HepG2 (cell line): ENCODE data around the gene OS9. TPM values are rescaled to one million over a fixed set of nuclear protein-coding genes. Genes with fewer than 3 reads are reported as not detected.
A peak's percentile ranks its signal among the peaks of the same experiment; 100 is the strongest.

ENCODE experiments used
- ATAC-seq: fragments of 200-7000 bp; cut with Tn5 transposase; 3 replicates; pipeline ENCODE4 v1.9.1; 2020; ENCODE audit warnings: mild to moderate bottlenecking, moderate library complexity
- BruUV-seq: library from RNA; stranded (reverse); fragments of 400-500 nt; replicated peaks from 2 replicates; lab custom pipeline; 2021; lab: Mats Ljungman, UMichigan
- CTCF ChIA-PET: fragments of 300-600 bp; formaldehyde crosslinking; extraction: SDS; loops from one replicate; lab custom pipeline; 2021; ENCODE audit warnings: low total read pairs, inconsistent platforms, low intra/inter-chr PET ratio; lab: Yijun Ruan, JAX
- POLR2A ChIA-PET: fragments of 350-600 bp; sonication (Branson Sonifier 250); formaldehyde crosslinking; loops from one replicate; lab custom pipeline; 2020; ENCODE audit warnings: antibody characterized with exemption, inconsistent platforms; lab: Yijun Ruan, JAX
- DNase-seq: peaks from one replicate; pipeline ENCODE4 v3.0.0-alpha.2; 2015; ENCODE audit warnings: low spot score
- FAIRE-seq: peaks from 3 replicates; lab custom pipeline; 2011; peaks lifted over from hg19 to GRCh38; lab: Jason Lieb, UNC
- H2AFZ ChIP-seq: one replicate; pipeline ENCODE4 v1.6.1; 2011; ENCODE audit warnings: low read length, inconsistent platforms
- H3K27ac ChIP-seq: fragments of 300-600 bp; 3 replicates; pipeline ENCODE4 v1.8.0; 2011; ENCODE audit warnings: mixed run types, mild to moderate bottlenecking, mixed read lengths, low read length, inconsistent platforms; ENCODE audit not compliant: insufficient read depth; ENCODE audit errors: extremely low read length
- H3K27me3 ChIP-seq, 2 experiments: fragments of 200-600 bp in 1 of 2; 2 replicates in 1 of 2; 3 replicates in 1 of 2; pipeline versions ENCODE4 v1.6.0 to v1.8.0; 2011; ENCODE audit warnings: low read length in 2 of 2, mild to moderate bottlenecking in 2 of 2, moderate library complexity in 2 of 2, inconsistent platforms in 1 of 2; ENCODE audit not compliant: insufficient read depth in 2 of 2, control insufficient read depth in 1 of 2
- H3K36me3 ChIP-seq, 2 experiments: fragments of 200-600 bp in 1 of 2; replicated peaks in 1 of 2; 2 replicates in 1 of 2; 3 replicates in 1 of 2; pipeline versions ENCODE4 v1.5.1 to v1.8.0; 2011; ENCODE audit warnings: low read length in 2 of 2, inconsistent platforms in 1 of 2; ENCODE audit not compliant: insufficient read depth in 2 of 2, control insufficient read depth in 1 of 2
- H3K4me1 ChIP-seq: 2 replicates; pipeline ENCODE4 v1.5.1; 2012; ENCODE audit warnings: low read length, inconsistent platforms; ENCODE audit not compliant: insufficient read depth
- H3K4me2 ChIP-seq: 2 replicates; pipeline ENCODE4 v1.6.0; 2011; ENCODE audit warnings: low read depth, low read length, inconsistent platforms
- H3K4me3 ChIP-seq, 3 experiments: fragments of 200-600 bp in 1 of 3; sonication (generic), shearing (Covaris generic) in 1 of 3; replicated peaks in 1 of 3; 2 replicates each; pipeline ENCODE4 v1.5.1; 2011 to 2016; ENCODE audit warnings: low read length in 3 of 3, inconsistent platforms in 2 of 3, low read depth in 2 of 3, mild to moderate bottlenecking in 2 of 3, control low read depth in 1 of 3, mixed read lengths in 1 of 3; ENCODE audit not compliant: insufficient read depth in 1 of 3
- H3K79me2 ChIP-seq: one replicate; pipeline ENCODE4 v1.6.1; 2011; ENCODE audit warnings: low read length, inconsistent platforms; ENCODE audit not compliant: insufficient read depth
- H3K9ac ChIP-seq: 2 replicates; pipeline ENCODE4 v1.6.0; 2011; ENCODE audit warnings: mild to moderate bottlenecking, low read depth, low read length, inconsistent platforms; ENCODE audit not compliant: insufficient read depth
- H3K9me3 ChIP-seq: 2 replicates; pipeline ENCODE4 v1.5.1; 2012; ENCODE audit warnings: mild to moderate bottlenecking, low read length
- H4K20me1 ChIP-seq: 2 replicates; pipeline ENCODE4 v1.6.0; 2011; ENCODE audit warnings: inconsistent platforms, mild to moderate bottlenecking, low read length, moderate library complexity; ENCODE audit not compliant: insufficient read depth
- GMEB2 ChIP-seq: IDR thresholded peaks from 2 replicates; pipeline ENCODE4 v1.6.1; 2016; ENCODE audit warnings: missing biosample characterization, missing genetic modification reagents, low read depth
- HMG20A ChIP-seq: IDR thresholded peaks from 2 replicates; pipeline ENCODE4 v1.6.1; 2016; ENCODE audit warnings: borderline replicate concordance
- MIER2 ChIP-seq: IDR thresholded peaks from 2 replicates; pipeline ENCODE4 v1.6.1; 2016; ENCODE audit warnings: missing biosample characterization, missing genetic modification reagents
- ZNF556 ChIP-seq: sonication (generic); formaldehyde crosslinking; IDR thresholded peaks from 2 replicates; pipeline ENCODE4 v1.4.0; 2020; ENCODE audit warnings: mild to moderate bottlenecking, missing genetic modification reagents, borderline replicate concordance
- ZNF562 ChIP-seq: sonication (generic); formaldehyde crosslinking; IDR thresholded peaks from 2 replicates; pipeline ENCODE4 v1.8.0; 2022; ENCODE audit warnings: missing genetic modification reagents, borderline replicate concordance
- WGBS: methylation state at CpG from one replicate; pipeline ENCODE4 v1.1.6; 2017; ENCODE audit warnings: low lambda C conversion rate; 5-methylcytosine and 5-hydroxymethylcytosine counted together
- in situ Hi-C: cut with HindIII; loops from 2 replicates; pipeline ENCODE4 v1.10.0; 2017; ENCODE audit warnings: low pct_unique_long_range_greater_than_20kb; ENCODE audit not compliant: extremely low pct_ligation_motif_present
- intact Hi-C: fragments of 100-400 bp; cut with micrococcal nuclease; formaldehyde crosslinking; loops from one replicate; pipeline ENCODE4 v1.10.0; 2022; ENCODE audit not compliant: unreplicated experiment
- polyA plus RNA-seq, 8 experiments: library from polyadenylated mRNA; depleted of rRNA in 3 of 8; stranded (reverse) in 7 of 8; unstranded in 1 of 8; fragments of >200 nt; fragmentation: Illumina TruSeq in 4 of 8; extraction: Trizol in 4 of 8; gene quantifications; 2 replicates each; pipeline versions ENCODE4 v1.2.1 to v1.2.3, GENCODE V29; 2011 to 2016; ENCODE audit warnings: low read depth in 4 of 8, missing spikeins in 1 of 8, mixed read lengths in 1 of 8; ENCODE audit not compliant: insufficient read depth in 1 of 8
- total RNA-seq, 5 experiments: library from RNA; depleted of rRNA; stranded (reverse); fragments of >200 nt; fragmentation: Illumina TruSeq; extraction: Trizol; gene quantifications; 2 replicates each; pipeline ENCODE4 v1.2.3, GENCODE V29; 2016; ENCODE audit warnings: low read depth in 1 of 5
- TF ChIP-seq, protein P1 (sequence below): sonication (generic); formaldehyde crosslinking; IDR thresholded peaks from 2 replicates; pipeline ENCODE4 v1.5.0; 2020; ENCODE audit warnings: mild to moderate bottlenecking, missing genetic modification reagents
- TF ChIP-seq, protein P2 (sequence below): sonication (generic); formaldehyde crosslinking; IDR thresholded peaks from 2 replicates; pipeline ENCODE4 v1.4.0; 2020; ENCODE audit warnings: missing genetic modification reagents
- TF ChIP-seq, protein P3 (sequence below): sonication (generic); formaldehyde crosslinking; IDR thresholded peaks from 2 replicates; pipeline ENCODE4 v1.4.0; 2020; ENCODE audit warnings: missing genetic modification reagents

The OS9 gene
- total and polyA plus RNA-seq, 2 of the 13 experiments (the other 11 are each of a cell fraction or from before 2014, with no cell fraction given): 156 to 206 TPM

GRCh38 chr12:57708296-57708695 is 14.4 kb downstream of the OS9 start:
- Histone ChIP-seq H3K9ac (no peak overlapping the region), H2AFZ (no peak overlapping the region), H3K4me3 (no peak overlapping the region), H3K9me3 (no peaks in the 10 kb centered on the region), H3K4me2 (no peak overlapping the region), H3K4me1 (no peaks in the 10 kb centered on the region), H3K79me2 (no peaks in the 10 kb centered on the region), H3K36me3 (peaks cover 0 to 5% of the 10 kb centered on the region in 2 experiments; a peak in 3 of 5 replicates), H3K27me3 (no peaks in the 10 kb centered on the region), H3K27ac (no peak overlapping the region), H4K20me1 (no peaks in the 10 kb centered on the region)
- intact Hi-C loops: no loop called here
- WGBS: 90% methylated on average over 2 of the region's 2 CpGs
- ChIA-PET POLR2A (no interaction called here), CTCF (no interaction called here)
- FAIRE-seq: no peak
- in situ Hi-C loops: no loop called here
- no peak for ATAC-seq
- DNase-seq: no peak
- TF ChIP-seq, protein P1, sequence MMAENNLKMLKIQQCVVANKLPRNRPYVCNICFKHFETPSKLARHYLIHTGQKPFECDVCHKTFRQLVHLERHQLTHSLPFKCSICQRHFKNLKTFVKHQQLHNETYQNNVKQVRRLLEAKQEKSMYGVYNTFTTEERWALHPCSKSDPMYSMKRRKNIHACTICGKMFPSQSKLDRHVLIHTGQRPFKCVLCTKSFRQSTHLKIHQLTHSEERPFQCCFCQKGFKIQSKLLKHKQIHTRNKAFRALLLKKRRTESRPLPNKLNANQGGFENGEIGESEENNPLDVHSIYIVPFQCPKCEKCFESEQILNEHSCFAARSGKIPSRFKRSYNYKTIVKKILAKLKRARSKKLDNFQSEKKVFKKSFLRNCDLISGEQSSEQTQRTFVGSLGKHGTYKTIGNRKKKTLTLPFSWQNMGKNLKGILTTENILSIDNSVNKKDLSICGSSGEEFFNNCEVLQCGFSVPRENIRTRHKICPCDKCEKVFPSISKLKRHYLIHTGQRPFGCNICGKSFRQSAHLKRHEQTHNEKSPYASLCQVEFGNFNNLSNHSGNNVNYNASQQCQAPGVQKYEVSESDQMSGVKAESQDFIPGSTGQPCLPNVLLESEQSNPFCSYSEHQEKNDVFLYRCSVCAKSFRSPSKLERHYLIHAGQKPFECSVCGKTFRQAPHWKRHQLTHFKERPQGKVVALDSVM (CRISPR knock-in tag): peak; percentile 69
- TF ChIP-seq, protein P2, sequence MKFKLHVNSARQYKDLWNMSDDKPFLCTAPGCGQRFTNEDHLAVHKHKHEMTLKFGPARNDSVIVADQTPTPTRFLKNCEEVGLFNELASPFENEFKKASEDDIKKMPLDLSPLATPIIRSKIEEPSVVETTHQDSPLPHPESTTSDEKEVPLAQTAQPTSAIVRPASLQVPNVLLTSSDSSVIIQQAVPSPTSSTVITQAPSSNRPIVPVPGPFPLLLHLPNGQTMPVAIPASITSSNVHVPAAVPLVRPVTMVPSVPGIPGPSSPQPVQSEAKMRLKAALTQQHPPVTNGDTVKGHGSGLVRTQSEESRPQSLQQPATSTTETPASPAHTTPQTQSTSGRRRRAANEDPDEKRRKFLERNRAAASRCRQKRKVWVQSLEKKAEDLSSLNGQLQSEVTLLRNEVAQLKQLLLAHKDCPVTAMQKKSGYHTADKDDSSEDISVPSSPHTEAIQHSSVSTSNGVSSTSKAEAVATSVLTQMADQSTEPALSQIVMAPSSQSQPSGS (CRISPR knock-in tag): no peak
- TF ChIP-seq ZNF556 (CRISPR knock-in tag) (no peak), HMG20A (no peak), GMEB2 (CRISPR knock-in tag) (no peak), MIER2 (CRISPR knock-in tag) (no peak), ZNF562 (CRISPR knock-in tag) (no peak)
- TF ChIP-seq, protein P3, sequence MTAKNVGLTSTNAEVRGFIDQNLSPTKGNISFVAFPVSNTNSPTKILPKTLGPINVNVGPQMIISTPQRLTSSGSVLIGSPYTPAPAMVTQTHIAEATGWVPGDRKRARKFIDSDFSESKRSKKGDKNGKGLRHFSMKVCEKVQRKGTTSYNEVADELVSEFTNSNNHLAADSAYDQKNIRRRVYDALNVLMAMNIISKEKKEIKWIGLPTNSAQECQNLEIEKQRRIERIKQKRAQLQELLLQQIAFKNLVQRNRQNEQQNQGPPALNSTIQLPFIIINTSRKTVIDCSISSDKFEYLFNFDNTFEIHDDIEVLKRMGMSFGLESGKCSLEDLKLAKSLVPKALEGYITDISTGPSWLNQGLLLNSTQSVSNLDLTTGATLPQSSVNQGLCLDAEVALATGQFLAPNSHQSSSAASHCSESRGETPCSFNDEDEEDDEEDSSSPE (CRISPR knock-in tag): no peak
- TF ChIP-seq, all 625 proteins: peak for 1
- BruUV-seq: no TSS peak
